ES-I3 (cell line): ENCODE results near the gene ALOX12B.
"Not testable (repeated sequence)": the region's sequence is repeated elsewhere in the genome, so short reads cannot be mapped to it uniquely, and the experiment has no call there.

Experiments
- H3K36me3 ChIP-seq: 2 replicates; pipeline ENCODE4 v1.6.1; 2013; ENCODE audit warnings: mild to moderate bottlenecking, low read length, control low read depth, moderate library complexity; ENCODE audit not compliant: insufficient read depth
- H3K4me1 ChIP-seq: 2 replicates; pipeline ENCODE4 v1.6.1; 2013; ENCODE audit warnings: mild to moderate bottlenecking, control low read depth, low read length; ENCODE audit not compliant: insufficient read depth
- H3K9ac ChIP-seq: 2 replicates; pipeline ENCODE4 v1.6.1; 2013; ENCODE audit warnings: low read depth, mild to moderate bottlenecking, low read length, moderate library complexity
- H3K9me3 ChIP-seq: 2 replicates; pipeline ENCODE4 v1.6.1; 2013; ENCODE audit warnings: mild to moderate bottlenecking, low read length, moderate library complexity; ENCODE audit not compliant: control insufficient read depth, insufficient read depth

Gene ALOX12B

DNA sequence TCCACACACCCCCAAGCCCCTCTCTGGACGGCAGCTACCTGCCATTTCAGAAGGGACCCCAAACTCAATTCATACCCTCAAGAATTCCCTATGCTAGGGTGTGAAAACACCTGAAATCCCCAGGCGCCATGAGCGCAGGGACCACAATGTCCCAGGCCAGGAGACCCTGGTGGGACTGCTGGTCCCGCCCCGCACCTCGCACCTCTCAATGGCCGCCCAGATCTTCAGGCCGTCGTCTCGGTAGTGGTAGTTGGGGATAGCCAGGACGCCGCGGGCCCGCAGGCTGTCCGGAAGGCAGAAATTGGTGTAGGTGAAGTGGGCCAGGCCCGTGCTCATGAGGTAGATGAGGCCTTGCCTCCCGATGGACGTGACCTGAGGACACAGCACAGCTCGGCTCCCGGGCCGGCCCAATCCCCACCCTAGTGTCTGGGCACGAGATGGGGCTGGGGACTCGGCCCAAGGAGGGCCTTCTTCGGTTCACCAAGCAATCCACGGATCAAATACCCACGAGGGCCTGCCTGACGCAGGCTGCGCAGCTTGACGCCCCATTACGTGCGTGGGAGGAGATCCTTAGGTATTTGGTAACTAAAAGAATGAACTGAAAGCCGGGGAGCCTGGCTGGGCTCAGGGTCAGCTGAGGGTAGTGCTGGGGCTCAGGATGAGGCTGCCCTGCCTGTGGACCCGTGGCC, 21.6 kb upstream of the ALOX12B start:
- Histone ChIP-seq H3K36me3 (no peaks in the 10 kb centered on the region), H3K9me3 (no peaks in the 10 kb centered on the region), H3K4me1 (no peaks in the 10 kb centered on the region), H3K9ac (no peak overlapping the region)

DNA sequence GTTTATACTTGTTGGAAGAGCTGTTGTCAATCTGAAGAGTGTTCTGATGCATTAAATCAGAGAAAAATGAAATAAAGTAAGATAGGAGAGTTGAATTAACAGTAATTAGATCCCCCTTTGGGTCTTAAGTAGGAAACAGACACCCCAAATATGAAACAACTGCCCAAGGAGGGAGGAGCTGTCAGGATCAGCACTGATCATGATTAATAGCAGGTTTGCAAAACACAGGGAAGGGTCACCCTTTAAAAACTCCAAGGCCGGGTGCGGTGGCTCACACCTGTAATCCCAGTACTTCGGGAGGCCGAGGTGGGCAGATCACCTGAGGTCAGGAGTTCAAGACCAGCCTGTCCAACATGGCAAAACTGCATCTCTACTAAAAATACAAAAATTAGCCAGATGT, 19.5 kb upstream of the ALOX12B start:
- not testable (repeated sequence) for H3K4me1 ChIP-seq, H3K9me3 ChIP-seq

DNA sequence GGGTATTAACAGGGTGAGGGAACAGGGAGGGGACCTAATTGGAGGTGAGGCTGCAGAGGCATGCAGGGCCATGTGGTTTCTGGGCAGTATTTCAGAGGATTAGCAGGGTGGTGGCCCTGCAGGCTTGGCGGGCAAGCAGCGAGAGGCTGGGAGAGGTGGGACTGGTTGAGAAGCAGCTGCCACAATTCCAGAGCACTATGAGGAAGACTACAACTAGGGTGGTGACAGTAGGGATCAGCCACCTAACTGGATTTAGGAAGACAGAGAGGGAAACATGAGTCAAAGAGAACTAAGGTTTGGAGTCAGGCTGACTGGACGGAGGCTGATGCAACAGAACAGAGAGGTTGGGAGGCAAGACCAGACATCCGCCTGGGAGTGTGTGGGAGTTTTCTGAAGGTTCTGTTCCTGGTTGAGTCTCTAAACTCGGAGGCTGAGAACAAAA, 18.5 kb upstream of the ALOX12B start:
- H3K9me3 ChIP-seq: no peaks in the 10 kb centered on the region
- H3K4me1 ChIP-seq: no peaks in the 10 kb centered on the region
- no peaks in the 10 kb centered on the region for H3K36me3 ChIP-seq
- no peak overlapping the region for H3K9ac ChIP-seq

More for the DNA sequence above, 19.5 kb upstream of the ALOX12B start:
- not testable (repeated sequence) for H3K9ac ChIP-seq, H3K36me3 ChIP-seq

DNA sequence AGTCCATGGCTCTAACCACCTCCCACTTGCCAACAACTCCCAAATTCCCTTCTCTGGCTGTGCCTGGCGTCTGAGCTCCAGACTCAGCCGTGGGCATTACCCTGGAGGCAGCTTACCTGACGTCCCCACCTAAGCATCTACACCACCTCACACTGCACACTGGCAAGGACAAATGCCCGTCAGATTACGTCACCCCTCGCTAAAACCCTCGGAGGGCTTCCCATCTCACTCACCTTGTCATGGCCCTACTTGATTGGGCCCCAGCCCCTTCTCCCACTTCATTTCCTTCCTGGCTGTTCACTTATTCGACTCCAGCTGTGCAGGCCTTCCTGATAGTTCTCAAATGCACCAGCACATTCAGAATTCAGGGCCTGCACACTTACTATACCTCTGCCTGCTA, 17.4 kb upstream of the ALOX12B start:
- no peak overlapping the region for H3K9ac ChIP-seq
- no peaks in the 10 kb centered on the region for H3K9me3 ChIP-seq
- no peaks in the 10 kb centered on the region for H3K4me1 ChIP-seq
- H3K36me3 ChIP-seq: no peaks in the 10 kb centered on the region

DNA sequence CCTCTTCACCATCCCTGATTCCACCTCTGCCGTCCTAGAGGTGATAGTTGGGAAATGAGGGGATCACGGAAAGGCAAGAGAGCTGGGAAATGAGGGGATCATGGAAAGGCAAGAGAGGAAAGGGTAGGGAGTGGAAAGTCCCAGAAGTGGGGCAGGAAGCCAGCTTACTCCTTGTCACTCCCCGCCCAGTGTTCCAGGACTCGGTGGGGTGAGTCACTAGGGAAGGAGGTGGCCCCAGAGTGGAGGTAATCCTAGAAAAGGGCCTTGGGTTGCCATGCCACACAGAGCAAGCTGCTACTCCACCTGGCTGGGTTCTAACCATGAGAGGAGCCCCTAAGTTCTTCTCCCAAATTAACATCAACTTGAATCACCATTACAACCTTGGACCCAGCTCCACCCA, 16.0 kb upstream of the ALOX12B start:
- Histone ChIP-seq H3K36me3 (no peaks in the 10 kb centered on the region), H3K9ac (no peak overlapping the region), H3K9me3 (no peaks in the 10 kb centered on the region), H3K4me1 (no peaks in the 10 kb centered on the region)

DNA sequence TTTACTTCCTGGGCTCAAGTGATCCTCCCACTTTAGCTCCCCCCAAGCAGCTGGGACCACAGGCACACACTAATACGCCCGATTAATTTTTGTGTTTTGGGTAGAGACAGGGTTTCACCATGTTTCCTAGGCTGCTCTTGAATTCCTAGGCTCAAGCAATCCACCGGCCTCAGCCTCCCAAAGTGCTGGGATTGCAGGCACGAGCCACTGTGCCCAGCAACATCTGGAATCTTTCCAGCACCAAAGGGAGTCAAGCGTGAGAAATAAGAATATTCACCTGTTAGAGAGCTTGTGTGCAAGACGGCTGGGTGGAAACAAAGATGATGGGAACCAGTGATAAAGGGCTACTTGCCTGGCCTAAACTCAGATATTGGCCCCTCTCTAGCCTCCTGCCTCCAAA, 14.2 kb upstream of the ALOX12B start:
- no peaks in the 10 kb centered on the region for H3K4me1 ChIP-seq
- no peaks in the 10 kb centered on the region for H3K9me3 ChIP-seq
- no peaks in the 10 kb centered on the region for H3K36me3 ChIP-seq
- H3K9ac ChIP-seq: no peak overlapping the region

DNA sequence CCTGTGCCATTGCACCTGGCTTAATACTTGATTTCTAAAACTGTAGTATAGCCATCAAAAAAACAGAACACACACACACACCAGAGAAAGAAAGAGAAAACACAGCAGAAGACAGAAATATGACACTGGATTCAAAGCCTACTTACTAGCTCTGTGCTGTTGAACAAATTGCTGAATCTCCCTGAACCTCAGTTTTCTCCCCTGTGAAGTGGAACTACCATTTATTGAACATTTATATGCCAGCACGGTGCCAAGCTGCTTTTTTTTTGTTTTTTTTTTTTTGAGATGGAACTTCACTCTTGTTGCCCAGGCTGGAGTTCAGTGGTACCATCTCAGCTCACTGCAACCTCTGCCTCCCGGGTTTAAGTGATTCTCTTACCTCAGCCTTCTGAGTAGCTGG, 13.2 kb upstream of the ALOX12B start:
- Histone ChIP-seq H3K9me3 (no peaks in the 10 kb centered on the region), H3K4me1 (no peaks in the 10 kb centered on the region), H3K9ac (no peak overlapping the region), H3K36me3 (no peaks in the 10 kb centered on the region)

DNA sequence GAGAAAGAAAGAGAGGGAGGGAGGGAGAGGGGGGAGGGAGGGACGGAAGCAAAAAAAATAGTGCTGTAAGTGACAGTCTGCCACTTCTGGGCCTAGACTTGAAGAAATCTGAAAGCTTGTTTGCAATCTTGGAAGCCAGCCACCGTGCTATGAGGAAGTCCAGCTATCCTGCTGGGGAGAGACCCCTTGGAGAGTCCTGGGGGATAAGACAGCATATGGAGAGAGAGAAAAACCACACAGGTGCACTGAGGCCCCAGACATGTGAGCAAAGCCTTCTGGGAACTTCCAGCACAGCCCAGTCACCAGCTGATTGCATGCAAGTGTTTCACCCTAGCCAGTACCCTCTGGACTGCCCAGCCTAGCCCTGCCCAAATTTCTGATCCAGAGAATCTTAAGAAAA, 12.6 kb upstream of the ALOX12B start:
- no peaks in the 10 kb centered on the region for H3K4me1 ChIP-seq
- H3K36me3 ChIP-seq: no peaks in the 10 kb centered on the region
- H3K9me3 ChIP-seq: no peaks in the 10 kb centered on the region
- no peak overlapping the region for H3K9ac ChIP-seq

DNA sequence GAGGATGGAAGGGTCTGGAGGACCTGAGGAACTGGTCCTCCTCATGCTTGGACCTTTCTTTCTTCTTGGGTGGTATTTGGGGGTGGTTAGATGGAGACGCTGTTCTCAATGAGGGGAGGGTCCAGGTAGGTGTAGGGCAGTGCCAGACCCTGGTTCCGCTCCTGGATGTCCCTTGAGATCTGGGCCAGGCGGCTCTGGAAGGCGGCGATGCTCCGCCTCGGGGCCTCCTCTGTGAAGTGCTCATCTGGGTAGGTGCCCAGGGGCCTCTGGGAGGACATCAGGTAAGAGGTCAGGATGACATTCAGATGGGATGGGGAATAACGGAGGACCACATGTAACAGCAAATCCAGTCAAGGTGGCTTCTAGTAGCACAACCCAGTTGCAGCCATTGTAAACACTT, 9.0 kb upstream of the ALOX12B start:
- H3K36me3 ChIP-seq: no peaks in the 10 kb centered on the region
- no peak overlapping the region for H3K9ac ChIP-seq
- H3K4me1 ChIP-seq: no peaks in the 10 kb centered on the region
- H3K9me3 ChIP-seq: no peaks in the 10 kb centered on the region

DNA sequence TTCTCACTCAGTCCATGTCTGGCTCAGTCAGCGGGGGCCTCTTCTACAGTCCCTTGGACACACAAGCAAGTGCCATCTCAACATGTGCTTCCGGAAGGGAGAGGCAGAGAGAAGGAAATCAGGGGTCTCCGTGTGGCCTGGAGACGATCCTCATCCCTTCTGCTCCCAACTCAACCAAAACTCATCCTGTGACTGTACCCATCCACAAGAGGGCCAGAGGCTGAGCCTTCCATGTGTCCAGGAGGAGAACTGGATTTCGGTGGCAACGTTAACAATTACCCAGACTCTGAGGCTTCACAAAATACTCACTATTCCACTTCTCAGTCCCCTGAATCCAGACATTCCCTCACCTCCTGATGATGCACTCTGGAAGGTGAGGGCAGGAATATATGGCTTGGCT, 7.8 kb upstream of the ALOX12B start:
- Histone ChIP-seq H3K9ac (no peak overlapping the region), H3K9me3 (no peaks in the 10 kb centered on the region), H3K36me3 (no peaks in the 10 kb centered on the region), H3K4me1 (no peaks in the 10 kb centered on the region)

DNA sequence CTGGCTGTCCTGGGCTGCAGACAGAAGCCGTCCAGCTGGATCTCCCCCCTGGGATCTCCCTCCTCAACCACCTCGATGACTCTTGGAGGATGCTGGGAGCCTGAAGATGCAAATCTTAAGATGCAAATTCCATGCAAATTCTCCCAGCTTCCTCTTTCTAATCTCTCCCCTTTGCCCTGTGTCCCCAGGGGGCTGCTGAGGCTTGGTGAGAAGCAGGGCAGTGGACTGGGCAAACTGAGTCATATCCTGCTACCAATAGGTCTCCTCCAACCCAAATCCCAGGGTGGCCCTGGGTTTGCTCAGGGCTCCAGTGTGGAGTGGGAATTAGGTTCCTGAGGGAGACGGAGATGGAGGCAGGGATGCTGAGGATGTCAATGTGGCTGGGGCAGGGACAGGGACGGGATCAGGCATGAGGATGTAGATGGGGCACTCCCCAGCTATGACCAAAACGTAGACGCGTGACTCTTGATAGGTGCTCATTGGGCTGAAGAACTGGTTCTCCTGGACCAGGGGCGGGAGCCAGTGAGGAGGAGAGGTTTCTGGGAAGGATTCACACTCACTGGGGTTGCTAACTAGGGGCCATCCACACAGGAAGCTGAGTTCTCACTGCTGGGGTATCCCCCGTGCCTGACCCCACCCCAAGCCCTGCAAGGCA, 3.6 kb upstream of the ALOX12B start:
- Histone ChIP-seq H3K36me3 (no peaks in the 10 kb centered on the region), H3K4me1 (no peaks in the 10 kb centered on the region), H3K9ac (no peak overlapping the region; the same call in 1 of the 2 replicates), H3K9me3 (no peaks in the 10 kb centered on the region)

DNA sequence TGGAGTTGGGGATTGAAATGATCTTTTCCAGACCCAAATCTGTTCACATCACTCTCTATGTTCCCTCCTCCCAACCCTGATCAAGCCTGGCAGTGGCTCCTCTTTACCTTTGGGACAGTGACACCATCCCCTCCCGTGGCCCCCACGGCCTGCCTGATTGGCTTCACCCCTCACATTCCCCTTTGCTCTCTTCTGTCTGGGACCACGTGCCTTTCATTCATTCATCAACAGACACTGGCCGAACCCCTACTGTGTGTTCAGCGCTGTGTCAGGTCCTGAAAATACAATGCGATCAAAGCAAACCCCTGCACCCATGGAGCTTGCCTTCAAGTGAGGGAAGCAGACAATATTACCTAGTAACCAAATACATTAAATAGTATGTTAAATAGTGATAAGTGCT, 2.2 kb upstream of the ALOX12B start:
- Histone ChIP-seq H3K36me3 (no peaks in the 10 kb centered on the region), H3K9me3 (no peaks in the 10 kb centered on the region), H3K9ac (no peak overlapping the region), H3K4me1 (no peaks in the 10 kb centered on the region)

DNA sequence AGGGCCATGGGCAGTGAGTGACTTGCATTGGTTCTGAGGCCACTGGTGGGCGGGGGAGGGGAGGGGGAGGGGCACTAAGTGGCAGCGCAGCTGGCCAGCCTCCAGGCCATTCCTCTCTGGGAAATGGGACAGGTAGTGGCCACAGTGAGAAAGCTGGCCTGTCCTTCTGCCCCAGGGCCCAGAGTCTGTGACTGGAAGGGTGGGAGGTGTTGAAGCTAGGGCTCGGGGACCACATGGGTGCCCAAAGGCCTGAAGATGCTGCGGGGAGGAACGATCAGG, 375 bp upstream of the ALOX12B start:
- Histone ChIP-seq H3K4me1 (no peaks in the 10 kb centered on the region), H3K9ac (no peak overlapping the region), H3K36me3 (no peaks in the 10 kb centered on the region), H3K9me3 (no peaks in the 10 kb centered on the region)

DNA sequence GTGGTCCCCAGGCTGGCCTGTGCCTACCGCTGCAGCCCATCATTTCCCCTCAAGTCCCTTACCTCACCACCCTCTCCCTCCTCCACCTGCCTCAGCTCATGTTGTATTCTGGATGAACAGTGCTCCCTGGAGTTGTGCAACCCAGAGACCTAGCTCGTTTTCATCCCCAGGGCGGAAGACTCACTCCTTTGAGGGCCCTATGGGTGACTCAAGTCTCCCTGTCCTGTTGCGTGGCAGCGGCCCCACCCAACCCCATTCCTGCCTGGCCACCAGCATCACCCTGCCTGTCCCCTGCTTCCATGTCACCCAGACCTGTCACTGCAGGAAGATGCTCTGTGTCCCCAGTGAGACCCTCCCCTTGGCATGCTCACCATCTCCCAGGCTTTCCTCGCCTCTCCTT, 3.3 kb downstream of the ALOX12B start:
- Histone ChIP-seq H3K4me1 (no peaks in the 10 kb centered on the region), H3K9me3 (no peaks in the 10 kb centered on the region), H3K9ac (no peak overlapping the region), H3K36me3 (no peaks in the 10 kb centered on the region)

DNA sequence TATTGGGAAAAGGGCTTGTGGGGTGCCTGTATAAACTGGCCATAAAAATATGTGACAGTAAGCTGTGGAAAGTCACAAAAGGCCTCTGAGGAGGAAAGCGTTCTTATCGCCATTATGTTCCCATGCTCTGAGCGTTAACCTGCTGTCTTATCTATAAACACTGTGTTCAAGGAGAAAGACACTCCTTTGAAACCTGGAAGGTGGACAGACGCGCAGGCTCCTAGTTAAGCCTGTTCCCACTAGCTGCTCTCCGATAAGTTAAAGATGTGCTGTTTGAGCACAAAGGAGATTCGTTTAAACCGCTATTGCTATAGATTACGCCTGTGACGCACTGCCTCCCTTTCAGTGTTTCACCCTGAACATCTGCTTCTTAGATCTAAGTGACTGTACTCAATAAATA, 5.2 kb downstream of the ALOX12B start:
- H3K36me3 ChIP-seq: no peaks in the 10 kb centered on the region
- no peaks in the 10 kb centered on the region for H3K9me3 ChIP-seq
- H3K9ac ChIP-seq: no peak overlapping the region
- H3K4me1 ChIP-seq: no peaks in the 10 kb centered on the region
